Measurements from ENCODE around the gene MAP3K12. TPM values are rescaled to one million over a fixed set of nuclear protein-coding genes. Genes with fewer than 3 reads are reported as not detected.

The MAP3K12 gene
- total RNA-seq, 1 experiment from 2014 or later, result 3.9 TPM

DNA sequence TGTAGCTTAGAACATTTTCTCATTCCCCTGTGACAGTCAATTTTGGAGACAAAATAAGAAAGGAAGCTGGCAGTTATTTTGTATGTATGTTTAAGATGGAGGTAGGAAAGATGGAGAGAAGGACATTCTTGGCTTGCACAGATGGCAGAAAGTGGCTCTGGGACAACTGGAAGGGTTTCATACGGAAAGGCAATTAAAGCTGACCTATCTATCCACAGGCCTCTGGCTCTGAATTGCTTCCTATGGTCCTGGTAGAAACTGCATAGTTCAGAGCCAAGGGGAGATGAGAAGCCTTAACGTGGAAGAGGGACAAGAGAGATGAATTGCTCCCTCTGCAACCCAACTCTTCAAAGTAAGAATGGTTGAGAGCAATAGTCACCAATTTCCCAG, 16.0 kb upstream of the MAP3K12 start:
- Histone ChIP-seq H3K4me1 (no peaks in the 10 kb centered on the region), H3K4me3 (ENCODE audit: low read depth, low read length) (no peak overlapping the region), H3K27me3 (replicated peaks; ENCODE audit: control insufficient read depth, insufficient read depth, low read length) (no peaks in the 10 kb centered on the region), H3K9me3 (no peaks in the 10 kb centered on the region), H3K36me3 (ENCODE audit: control insufficient read depth, insufficient read depth, low read length) (peaks cover 1% of the 10 kb centered on the region; the same call in 1 of the 2 replicates)
- Mint-ChIP-seq H3K4me1 (ENCODE audit: low read depth, unreplicated experiment) (no peaks in the 10 kb centered on the region), H3K27me3 (ENCODE audit: insufficient read depth, unreplicated experiment) (no peaks in the 10 kb centered on the region), H3K27ac (ENCODE audit: unreplicated experiment) (no peak overlapping the region), H3K4me3 (ENCODE audit: unreplicated experiment) (no peak overlapping the region), H3K9me3 (ENCODE audit: unreplicated experiment) (no peaks in the 10 kb centered on the region), H3K36me3 (ENCODE audit: insufficient read depth, unreplicated experiment) (peaks cover 7% of the 10 kb centered on the region)
- intact Hi-C loops (cut with micrococcal nuclease; ENCODE audit: unreplicated experiment), result no loop called here
- TF ChIP-seq, protein P1, sequence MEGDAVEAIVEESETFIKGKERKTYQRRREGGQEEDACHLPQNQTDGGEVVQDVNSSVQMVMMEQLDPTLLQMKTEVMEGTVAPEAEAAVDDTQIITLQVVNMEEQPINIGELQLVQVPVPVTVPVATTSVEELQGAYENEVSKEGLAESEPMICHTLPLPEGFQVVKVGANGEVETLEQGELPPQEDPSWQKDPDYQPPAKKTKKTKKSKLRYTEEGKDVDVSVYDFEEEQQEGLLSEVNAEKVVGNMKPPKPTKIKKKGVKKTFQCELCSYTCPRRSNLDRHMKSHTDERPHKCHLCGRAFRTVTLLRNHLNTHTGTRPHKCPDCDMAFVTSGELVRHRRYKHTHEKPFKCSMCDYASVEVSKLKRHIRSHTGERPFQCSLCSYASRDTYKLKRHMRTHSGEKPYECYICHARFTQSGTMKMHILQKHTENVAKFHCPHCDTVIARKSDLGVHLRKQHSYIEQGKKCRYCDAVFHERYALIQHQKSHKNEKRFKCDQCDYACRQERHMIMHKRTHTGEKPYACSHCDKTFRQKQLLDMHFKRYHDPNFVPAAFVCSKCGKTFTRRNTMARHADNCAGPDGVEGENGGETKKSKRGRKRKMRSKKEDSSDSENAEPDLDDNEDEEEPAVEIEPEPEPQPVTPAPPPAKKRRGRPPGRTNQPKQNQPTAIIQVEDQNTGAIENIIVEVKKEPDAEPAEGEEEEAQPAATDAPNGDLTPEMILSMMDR (IDR thresholded peaks at IDR 0.05; ENCODE audit: insufficient read depth in 1 of 2, low read depth in 1 of 2, low read length in 1 of 2, severe bottlenecking in 1 of 2, unreplicated experiment in 1 of 2), result no peak
- CTCF ChIA-PET, result no interaction called here
- BruUV-seq (replicated peaks), result no TSS peak
- POLR2A ChIA-PET, result no interaction called here
- no peak for DNase-seq

DNA sequence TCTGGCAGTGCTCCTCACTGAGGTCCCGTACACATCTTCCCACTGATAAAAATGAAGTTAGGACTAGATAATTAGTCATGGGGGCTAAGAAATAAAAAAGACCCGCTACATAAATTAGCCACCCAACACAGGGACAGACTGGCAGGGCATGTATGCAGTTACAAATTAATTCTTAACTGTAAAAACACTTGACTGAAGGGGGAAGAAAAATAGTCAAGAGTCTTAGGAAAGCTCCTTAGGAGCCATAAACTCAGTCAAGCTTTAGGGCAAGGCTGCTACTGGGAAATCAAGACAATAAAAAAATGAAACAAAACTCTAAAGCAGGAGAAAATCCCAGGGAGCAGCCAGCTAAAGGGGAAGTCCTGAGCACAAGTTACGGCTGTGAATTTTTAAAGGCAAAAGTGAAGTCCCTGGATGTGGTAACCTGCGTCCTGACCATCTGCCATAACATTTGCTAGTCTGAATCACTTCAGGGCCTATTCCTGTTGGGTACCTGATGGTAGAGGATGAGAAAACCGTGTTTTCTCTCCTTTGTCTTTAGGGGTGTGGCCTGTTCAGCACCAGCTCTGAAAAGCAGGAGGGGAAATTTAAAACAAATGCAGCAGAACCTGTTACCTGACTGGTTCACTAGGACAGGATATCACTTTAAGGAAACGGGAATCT, 15.5 kb upstream of the MAP3K12 start:
- peaks cover 2% of the 10 kb centered on the region for H3K36me3 Mint-ChIP-seq (ENCODE audit: insufficient read depth, unreplicated experiment)
- no peaks in the 10 kb centered on the region for H3K4me1 Mint-ChIP-seq (ENCODE audit: low read depth, unreplicated experiment)
- no peak overlapping the region for H3K27ac Mint-ChIP-seq (ENCODE audit: unreplicated experiment)
- ChIA-PET POLR2A (interaction anchor here (0.6 kb wide), 1 partner anchor 105 kb away, joined by 5 read pairs; no protein-coding TSS in a partner anchor), CTCF (no interaction called here)
- Histone ChIP-seq H3K27me3 (replicated peaks; ENCODE audit: control insufficient read depth, insufficient read depth, low read length) (no peaks in the 10 kb centered on the region), H3K9me3 (no peaks in the 10 kb centered on the region), H3K4me3 (ENCODE audit: low read depth, low read length) (no peak overlapping the region), H3K36me3 (ENCODE audit: control insufficient read depth, insufficient read depth, low read length) (peaks cover 1% of the 10 kb centered on the region; the same call in 1 of the 2 replicates), H3K4me1 (no peaks in the 10 kb centered on the region)
- no peaks in the 10 kb centered on the region for H3K9me3 Mint-ChIP-seq (ENCODE audit: unreplicated experiment)
- BruUV-seq (replicated peaks), result no TSS peak
- DNase-seq, result no peak
- TF ChIP-seq, protein P1 (IDR thresholded peaks at IDR 0.05; ENCODE audit: insufficient read depth in 1 of 2, low read depth in 1 of 2, low read length in 1 of 2, severe bottlenecking in 1 of 2, unreplicated experiment in 1 of 2), result no peak
- no peak overlapping the region for H3K4me3 Mint-ChIP-seq (ENCODE audit: unreplicated experiment)
- H3K27me3 Mint-ChIP-seq (ENCODE audit: insufficient read depth, unreplicated experiment), result no peaks in the 10 kb centered on the region
- intact Hi-C loops (cut with micrococcal nuclease; ENCODE audit: unreplicated experiment), result no loop called here

DNA sequence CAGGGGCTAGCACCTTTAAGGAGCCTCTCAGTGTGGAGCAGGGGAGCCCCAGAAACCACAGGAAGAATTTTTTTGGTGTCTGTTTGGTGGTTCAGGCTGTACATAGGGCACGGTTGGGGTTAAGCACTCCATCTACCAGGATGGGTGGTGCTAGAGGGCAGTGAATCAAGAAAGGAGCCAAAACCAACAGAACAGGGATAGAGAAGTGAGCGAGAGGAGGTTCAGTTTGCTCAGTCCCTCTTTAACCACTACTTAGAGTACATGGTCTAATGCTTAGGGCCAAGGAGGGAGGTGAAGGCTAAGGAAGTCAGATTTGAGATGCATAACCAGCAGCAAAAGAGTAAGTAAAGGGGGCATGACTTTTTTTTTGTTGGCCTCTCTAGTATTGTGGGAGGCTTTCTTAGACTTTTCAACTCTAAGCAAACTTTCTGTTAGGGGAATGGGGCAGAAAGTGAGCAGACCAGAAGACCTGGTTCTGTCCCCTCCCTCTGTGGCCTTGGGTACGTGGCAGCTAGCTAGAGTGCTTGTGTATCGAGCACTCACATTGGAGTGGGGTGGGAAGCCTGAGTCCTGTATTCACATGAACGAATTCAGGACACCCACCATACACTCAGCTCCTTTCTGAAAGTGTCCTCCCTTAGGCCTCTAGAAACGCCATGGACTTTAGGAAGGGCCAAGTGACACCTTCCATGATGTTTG, 14.6 kb upstream of the MAP3K12 start:
- Mint-ChIP-seq H3K27me3 (ENCODE audit: insufficient read depth, unreplicated experiment) (no peaks in the 10 kb centered on the region), H3K9me3 (ENCODE audit: unreplicated experiment) (no peaks in the 10 kb centered on the region), H3K36me3 (ENCODE audit: insufficient read depth, unreplicated experiment) (no peaks in the 10 kb centered on the region), H3K27ac (ENCODE audit: unreplicated experiment) (no peak overlapping the region), H3K4me3 (ENCODE audit: unreplicated experiment) (no peak overlapping the region), H3K4me1 (ENCODE audit: low read depth, unreplicated experiment) (no peaks in the 10 kb centered on the region)
- H3K4me1 ChIP-seq, result no peaks in the 10 kb centered on the region
- no peaks in the 10 kb centered on the region for H3K9me3 ChIP-seq
- no peaks in the 10 kb centered on the region for H3K27me3 ChIP-seq (replicated peaks; ENCODE audit: control insufficient read depth, insufficient read depth, low read length)
- BruUV-seq (replicated peaks), result no TSS peak
- ChIA-PET CTCF (no interaction called here), POLR2A (interaction anchor here (0.6 kb wide), 1 partner anchor 106 kb away, joined by 5 read pairs; no protein-coding TSS in a partner anchor)
- intact Hi-C loops (cut with micrococcal nuclease; ENCODE audit: unreplicated experiment), result no loop called here
- TF ChIP-seq, protein P1 (IDR thresholded peaks at IDR 0.05; ENCODE audit: insufficient read depth in 1 of 2, low read depth in 1 of 2, low read length in 1 of 2, severe bottlenecking in 1 of 2, unreplicated experiment in 1 of 2), result no peak
- DNase-seq, result no peak
- H3K4me3 ChIP-seq (ENCODE audit: low read depth, low read length), result no peak overlapping the region
- peaks cover 1% of the 10 kb centered on the region; the same call in 1 of the 2 replicates for H3K36me3 ChIP-seq (ENCODE audit: control insufficient read depth, insufficient read depth, low read length)
